Measurements from ENCODE around the gene GMDS. TPM values are rescaled to one million over a fixed set of nuclear protein-coding genes. Genes with fewer than 3 reads are reported as not detected.

The GMDS gene
- total RNA-seq, 5 donors from 2014 or later (not counting 1 experiment from before 2014, with no cell fraction given): 12.9 to 21.5 (median 14.6) TPM

GRCh38 chr6:2204272-2204671 lies 41.1 kb downstream of the GMDS start:
- Mint-ChIP-seq H3K4me1 (no peaks in the 10 kb centered on the region), H3K27me3 (no peaks in the 10 kb centered on the region), H3K36me3 (no peaks in the 10 kb centered on the region), H3K4me3 (no peak overlapping the region), H3K27ac (no peak overlapping the region), H3K9me3 (no peaks in the 10 kb centered on the region)
- ATAC-seq (replicated peaks in 1 of 4) (no peak), DNase-seq (no peak)
- H3K9me3 ChIP-seq: no peaks in the 10 kb centered on the region
- POLR2A ChIA-PET: no interaction called here
- H3K36me3 ChIP-seq (ENCODE audit: control insufficient read depth in 2 of 2, extremely low read depth in 1 of 2, insufficient read depth in 1 of 2, low read length in 1 of 2): no peaks in the 10 kb centered on the region
- CTCF ChIA-PET: interaction anchor here in 1 of 2 donors (0.6 kb wide), 1 partner anchor 598 kb away, joined by 3 read pairs; no protein-coding TSS in a partner anchor
- no peaks in the 10 kb centered on the region for H3K4me1 ChIP-seq (ENCODE audit: control insufficient read depth in 1 of 2, extremely low read depth in 1 of 2, insufficient read depth in 2 of 2, low read length in 2 of 2)
- H3K27me3 ChIP-seq (replicated peaks in 1 of 2; ENCODE audit: control insufficient read depth in 2 of 2, extremely low read depth in 1 of 2, insufficient read depth in 2 of 2, low read length in 1 of 2): no peaks in the 10 kb centered on the region
- H3K4me3 ChIP-seq (ENCODE audit: control insufficient read depth in 1 of 2, extremely low read depth in 1 of 2, low read length in 1 of 2): no peak overlapping the region
- WGBS (ENCODE audit: insufficient coverage): 71% methylated on average over 1 of the region's 2 CpGs
- H3K27ac ChIP-seq (ENCODE audit: low read length): no peak overlapping the region

- WGBS (ENCODE audit: insufficient coverage): no CpG with 5 or more reads among the region's 3 CpGs
- Mint-ChIP-seq H3K36me3 (no peaks in the 10 kb centered on the region), H3K4me3 (no peak overlapping the region), H3K27ac (no peak overlapping the region), H3K9me3 (no peaks in the 10 kb centered on the region), H3K4me1 (no peaks in the 10 kb centered on the region), H3K27me3 (no peaks in the 10 kb centered on the region)
- H3K4me3 ChIP-seq (ENCODE audit: control insufficient read depth in 1 of 2, extremely low read depth in 1 of 2, low read length in 1 of 2): no peak overlapping the region
- CTCF ChIA-PET: interaction anchor here in 1 of 2 donors (0.6 kb wide), 1 partner anchor 432 kb away, joined by 4 read pairs; no protein-coding TSS in a partner anchor
- H3K27me3 ChIP-seq (replicated peaks in 1 of 2; ENCODE audit: control insufficient read depth in 2 of 2, extremely low read depth in 1 of 2, insufficient read depth in 2 of 2, low read length in 1 of 2): no peaks in the 10 kb centered on the region
- ATAC-seq (replicated peaks in 1 of 4): no peak
- no peaks in the 10 kb centered on the region for H3K9me3 ChIP-seq
- DNase-seq: no peak
- POLR2A ChIA-PET: no interaction called here
- no peak overlapping the region for H3K27ac ChIP-seq (ENCODE audit: low read length)
- no peaks in the 10 kb centered on the region for H3K36me3 ChIP-seq (ENCODE audit: control insufficient read depth in 2 of 2, extremely low read depth in 1 of 2, insufficient read depth in 1 of 2, low read length in 1 of 2)
- H3K4me1 ChIP-seq (ENCODE audit: control insufficient read depth in 1 of 2, extremely low read depth in 1 of 2, insufficient read depth in 2 of 2, low read length in 2 of 2): no peaks in the 10 kb centered on the region
Observed at GRCh38 chr6:2203264-2203663, 42.1 kb downstream of the GMDS start.

- WGBS (ENCODE audit: insufficient coverage): 100% methylated on average over 2 of the region's 4 CpGs
- peaks cover 0 to 3% (median 2%) of the 10 kb centered on the region in 3 donors for H3K4me1 Mint-ChIP-seq
- ChIA-PET POLR2A (no interaction called here), CTCF (no interaction called here)
- ATAC-seq (replicated peaks in 1 of 4) (no peak), DNase-seq (no peak)
- no peak overlapping the region for H3K27ac Mint-ChIP-seq
- no peaks in the 10 kb centered on the region for H3K4me1 ChIP-seq (ENCODE audit: control insufficient read depth in 1 of 2, extremely low read depth in 1 of 2, insufficient read depth in 2 of 2, low read length in 2 of 2)
- H3K36me3 Mint-ChIP-seq: no peaks in the 10 kb centered on the region
- no peak overlapping the region for H3K4me3 ChIP-seq (ENCODE audit: control insufficient read depth in 1 of 2, extremely low read depth in 1 of 2, low read length in 1 of 2)
- H3K27me3 Mint-ChIP-seq: no peaks in the 10 kb centered on the region
- no peak overlapping the region for H3K4me3 Mint-ChIP-seq
- no peaks in the 10 kb centered on the region for H3K9me3 ChIP-seq
- H3K36me3 ChIP-seq (ENCODE audit: control insufficient read depth in 2 of 2, extremely low read depth in 1 of 2, insufficient read depth in 1 of 2, low read length in 1 of 2): no peaks in the 10 kb centered on the region
- H3K9me3 Mint-ChIP-seq: no peaks in the 10 kb centered on the region
- H3K27me3 ChIP-seq (replicated peaks in 1 of 2; ENCODE audit: control insufficient read depth in 2 of 2, extremely low read depth in 1 of 2, insufficient read depth in 2 of 2, low read length in 1 of 2): no peaks in the 10 kb centered on the region
- no peak overlapping the region for H3K27ac ChIP-seq (ENCODE audit: low read length)
Observed at GRCh38 chr6:2197984-2198383, 47.4 kb downstream of the GMDS start.

- no peaks in the 10 kb centered on the region for H3K27me3 ChIP-seq (replicated peaks in 1 of 2; ENCODE audit: control insufficient read depth in 2 of 2, extremely low read depth in 1 of 2, insufficient read depth in 2 of 2, low read length in 1 of 2)
- no peak overlapping the region for H3K27ac ChIP-seq (ENCODE audit: low read length)
- ATAC-seq (replicated peaks in 1 of 4): no peak
- ChIA-PET POLR2A (no interaction called here), CTCF (interaction anchor here in 1 of 2 donors (0.6 to 0.8 kb wide), 2 partner anchors 600 to 930 kb away, joined by 3 to 7 read pairs; no protein-coding TSS in a partner anchor)
- Mint-ChIP-seq H3K36me3 (peaks cover 3% of the 10 kb centered on the region), H3K4me1 (peaks cover 0 to 3% (median 2%) of the 10 kb centered on the region in 3 donors), H3K27me3 (no peaks in the 10 kb centered on the region), H3K4me3 (no peak overlapping the region), H3K9me3 (no peaks in the 10 kb centered on the region), H3K27ac (no peak overlapping the region)
- no peaks in the 10 kb centered on the region for H3K36me3 ChIP-seq (ENCODE audit: control insufficient read depth in 2 of 2, extremely low read depth in 1 of 2, insufficient read depth in 1 of 2, low read length in 1 of 2)
- WGBS (ENCODE audit: insufficient coverage): 91% methylated on average over 4 of the region's 7 CpGs
- no peak overlapping the region for H3K4me3 ChIP-seq (ENCODE audit: control insufficient read depth in 1 of 2, extremely low read depth in 1 of 2, low read length in 1 of 2)
- H3K4me1 ChIP-seq (ENCODE audit: control insufficient read depth in 1 of 2, extremely low read depth in 1 of 2, insufficient read depth in 2 of 2, low read length in 2 of 2): no peaks in the 10 kb centered on the region
- DNase-seq: no peak
- H3K9me3 ChIP-seq: no peaks in the 10 kb centered on the region
Observed at GRCh38 chr6:2197177-2197671, 48.2 kb downstream of the GMDS start.

GRCh38 chr6:2196079-2196679 lies 49.2 kb downstream of the GMDS start:
- peak; percentile 53 to 59 (median 56) for ATAC-seq (replicated peaks in 1 of 4)
- Mint-ChIP-seq H3K4me3 (no peak overlapping the region), H3K36me3 (peaks cover 3% of the 10 kb centered on the region), H3K27me3 (no peaks in the 10 kb centered on the region), H3K27ac (no peak overlapping the region), H3K9me3 (no peaks in the 10 kb centered on the region), H3K4me1 (peaks cover 0 to 3% (median 2%) of the 10 kb centered on the region in 3 donors)
- ChIA-PET POLR2A (no interaction called here), CTCF (interaction anchor here in 1 of 2 donors (0.8 kb wide), 1 partner anchor 599 kb away, joined by 3 read pairs; no protein-coding TSS in a partner anchor)
- no peak overlapping the region for H3K27ac ChIP-seq (ENCODE audit: low read length)
- H3K4me1 ChIP-seq (ENCODE audit: control insufficient read depth in 1 of 2, extremely low read depth in 1 of 2, insufficient read depth in 2 of 2, low read length in 2 of 2): no peaks in the 10 kb centered on the region
- H3K36me3 ChIP-seq (ENCODE audit: control insufficient read depth in 2 of 2, extremely low read depth in 1 of 2, insufficient read depth in 1 of 2, low read length in 1 of 2): no peaks in the 10 kb centered on the region
- no peak overlapping the region for H3K4me3 ChIP-seq (ENCODE audit: control insufficient read depth in 1 of 2, extremely low read depth in 1 of 2, low read length in 1 of 2)
- H3K9me3 ChIP-seq: no peaks in the 10 kb centered on the region
- DNase-seq: peak in 18 of 35 experiments; percentile 1 to 71 (median 17)
- no peaks in the 10 kb centered on the region for H3K27me3 ChIP-seq (replicated peaks in 1 of 2; ENCODE audit: control insufficient read depth in 2 of 2, extremely low read depth in 1 of 2, insufficient read depth in 2 of 2, low read length in 1 of 2)
- no CpG with 5 or more reads among the region's 1 CpG for WGBS (ENCODE audit: insufficient coverage)

- ChIA-PET POLR2A (no interaction called here), CTCF (interaction anchor here (0.7 to 1.1 kb wide), 4 partner anchors 22 to 598 kb away, joined by 4 read pairs; no protein-coding TSS in a partner anchor)
- H3K36me3 ChIP-seq (ENCODE audit: control insufficient read depth in 2 of 2, extremely low read depth in 1 of 2, insufficient read depth in 1 of 2, low read length in 1 of 2): no peaks in the 10 kb centered on the region
- H3K4me3 Mint-ChIP-seq: no peak overlapping the region
- no peak overlapping the region for H3K27ac Mint-ChIP-seq
- no CpG with 5 or more reads among the region's 4 CpGs for WGBS (ENCODE audit: insufficient coverage)
- H3K4me3 ChIP-seq (ENCODE audit: control insufficient read depth in 1 of 2, extremely low read depth in 1 of 2, low read length in 1 of 2): no peak overlapping the region
- H3K27me3 Mint-ChIP-seq: no peaks in the 10 kb centered on the region
- no peaks in the 10 kb centered on the region for H3K9me3 ChIP-seq
- H3K27ac ChIP-seq (ENCODE audit: low read length): no peak overlapping the region
- ATAC-seq (replicated peaks in 1 of 4): no peak
- H3K4me1 Mint-ChIP-seq: peaks cover 0 to 3% (median 2%) of the 10 kb centered on the region in 3 donors
- no peak for DNase-seq
- peaks cover 3% of the 10 kb centered on the region for H3K36me3 Mint-ChIP-seq
- H3K9me3 Mint-ChIP-seq: no peaks in the 10 kb centered on the region
- no peaks in the 10 kb centered on the region for H3K27me3 ChIP-seq (replicated peaks in 1 of 2; ENCODE audit: control insufficient read depth in 2 of 2, extremely low read depth in 1 of 2, insufficient read depth in 2 of 2, low read length in 1 of 2)
- H3K4me1 ChIP-seq (ENCODE audit: control insufficient read depth in 1 of 2, extremely low read depth in 1 of 2, insufficient read depth in 2 of 2, low read length in 2 of 2): no peaks in the 10 kb centered on the region
Observed at GRCh38 chr6:2194643-2195042, 50.8 kb downstream of the GMDS start.

Data from T-cell (primary cell).